A673 (cell line): ENCODE data around the gene NFATC2.

ENCODE experiments used
- CTCF ChIP-seq: fragments of 300-800, 200-600 bp; sonication (generic); conservative IDR thresholded peaks from 2 replicates; pipeline ENCODE4 v1.5.1; 2017; ENCODE audit warnings: low read depth, mild to moderate bottlenecking, antibody characterized with exemption, low read length, moderate library complexity, mixed read lengths
- EZH2 ChIP-seq: fragments of 200-600 bp; sonication (generic); IDR thresholded peaks from 2 replicates; pipeline ENCODE4 v1.6.1; 2017; ENCODE audit warnings: borderline replicate concordance, low read depth, mild to moderate bottlenecking, mixed read lengths, antibody characterized with exemption, low read length; ENCODE audit not compliant: poor library complexity, severe bottlenecking

GRCh38 chr20:51359947-51360346, 182.6 kb downstream of the NFATC2 start:
- TF ChIP-seq CTCF (no peak), EZH2 (no peak)
